C4-2B (cell line): ENCODE data around the gene GNAI2.

Experiments
- H3K27ac ChIP-seq: fragments of 450-650 bp; 2 replicates; pipeline ENCODE4 v1.5.1; 2017
- ZFX ChIP-seq: fragments of 450-650 bp; IDR thresholded peaks from 2 replicates; pipeline ENCODE4 v1.6.1; 2017
- TF ChIP-seq, protein P1 (sequence below): fragments of 450-650 bp; conservative IDR thresholded peaks from 2 replicates; pipeline ENCODE4 v1.5.1; 2017; ENCODE audit warnings: mild to moderate bottlenecking

GNAI2 gene

DNA sequence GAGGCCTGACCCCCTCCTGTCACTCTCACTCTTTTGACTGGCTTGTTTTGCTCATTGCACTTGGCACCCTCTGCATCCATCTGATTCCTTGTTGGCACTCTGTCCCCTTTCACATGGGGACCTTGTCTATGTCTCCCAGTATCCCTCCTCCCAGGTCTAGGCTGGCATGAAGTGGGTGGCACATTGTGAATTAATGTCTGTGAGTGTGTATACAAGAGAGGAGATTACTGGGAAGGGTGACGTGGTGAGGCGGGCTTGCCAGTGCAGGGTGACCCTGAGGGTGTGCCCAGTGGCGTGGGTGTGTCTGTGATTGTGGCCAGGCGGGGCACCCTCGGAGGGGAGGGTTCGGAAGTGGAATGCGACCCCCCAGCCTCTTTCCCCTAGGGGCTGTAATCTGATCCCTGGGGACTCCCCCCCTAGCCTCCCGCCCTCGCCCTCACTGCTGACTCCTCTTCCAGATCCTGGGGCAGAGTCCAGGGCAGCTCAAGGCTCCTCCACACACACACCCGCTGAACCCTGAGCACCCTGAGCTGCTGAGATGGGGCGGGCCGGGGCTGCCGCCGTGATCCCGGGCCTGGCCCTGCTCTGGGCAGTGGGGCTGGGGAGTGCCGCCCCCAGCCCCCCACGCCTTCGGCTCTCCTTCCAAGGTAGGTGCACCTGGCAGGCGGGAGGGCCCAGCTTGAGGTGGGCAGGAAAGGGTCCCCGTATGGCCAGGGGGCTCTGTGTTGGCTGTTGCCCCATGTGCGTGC is 32.9 kb downstream of the GNAI2 start, which contains the start of gene SEMA3B:
Gene SEMA3B (plus strand): TSS at position 445 of the 749 bp plus-strand sequence. CDS start 94 bp downstream, at position 539.
- H3K27ac ChIP-seq: peak within 1 kb of the TSS; percentile 41
- TF ChIP-seq, protein P1, sequence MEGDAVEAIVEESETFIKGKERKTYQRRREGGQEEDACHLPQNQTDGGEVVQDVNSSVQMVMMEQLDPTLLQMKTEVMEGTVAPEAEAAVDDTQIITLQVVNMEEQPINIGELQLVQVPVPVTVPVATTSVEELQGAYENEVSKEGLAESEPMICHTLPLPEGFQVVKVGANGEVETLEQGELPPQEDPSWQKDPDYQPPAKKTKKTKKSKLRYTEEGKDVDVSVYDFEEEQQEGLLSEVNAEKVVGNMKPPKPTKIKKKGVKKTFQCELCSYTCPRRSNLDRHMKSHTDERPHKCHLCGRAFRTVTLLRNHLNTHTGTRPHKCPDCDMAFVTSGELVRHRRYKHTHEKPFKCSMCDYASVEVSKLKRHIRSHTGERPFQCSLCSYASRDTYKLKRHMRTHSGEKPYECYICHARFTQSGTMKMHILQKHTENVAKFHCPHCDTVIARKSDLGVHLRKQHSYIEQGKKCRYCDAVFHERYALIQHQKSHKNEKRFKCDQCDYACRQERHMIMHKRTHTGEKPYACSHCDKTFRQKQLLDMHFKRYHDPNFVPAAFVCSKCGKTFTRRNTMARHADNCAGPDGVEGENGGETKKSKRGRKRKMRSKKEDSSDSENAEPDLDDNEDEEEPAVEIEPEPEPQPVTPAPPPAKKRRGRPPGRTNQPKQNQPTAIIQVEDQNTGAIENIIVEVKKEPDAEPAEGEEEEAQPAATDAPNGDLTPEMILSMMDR: no peak

DNA sequence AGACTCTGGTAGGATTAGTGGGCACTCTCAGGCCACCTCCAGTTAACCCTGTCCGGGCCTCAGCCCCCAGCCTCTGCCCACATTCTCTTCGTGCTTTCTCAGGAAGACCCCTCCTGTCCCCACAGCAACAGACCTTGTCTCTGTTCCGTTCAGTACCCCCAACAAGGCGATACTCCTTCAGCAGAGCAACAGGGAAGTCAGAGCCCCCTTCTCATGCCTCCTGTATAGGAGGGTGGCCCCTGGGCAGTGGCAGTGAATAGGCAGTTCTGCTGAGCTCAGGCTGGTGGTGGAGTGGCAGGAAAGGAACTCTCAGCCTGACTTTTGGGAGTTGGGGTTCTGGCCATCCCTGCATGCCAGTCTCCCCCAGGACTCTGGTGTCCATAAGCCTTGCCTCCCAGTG is 33.5 kb downstream of the GNAI2 start:
- peak overlapping the region; percentile 41; the same call in 1 of the 2 replicates for H3K27ac ChIP-seq
- TF ChIP-seq, protein P1: no peak
- no peak for TF ChIP-seq ZFX

DNA sequence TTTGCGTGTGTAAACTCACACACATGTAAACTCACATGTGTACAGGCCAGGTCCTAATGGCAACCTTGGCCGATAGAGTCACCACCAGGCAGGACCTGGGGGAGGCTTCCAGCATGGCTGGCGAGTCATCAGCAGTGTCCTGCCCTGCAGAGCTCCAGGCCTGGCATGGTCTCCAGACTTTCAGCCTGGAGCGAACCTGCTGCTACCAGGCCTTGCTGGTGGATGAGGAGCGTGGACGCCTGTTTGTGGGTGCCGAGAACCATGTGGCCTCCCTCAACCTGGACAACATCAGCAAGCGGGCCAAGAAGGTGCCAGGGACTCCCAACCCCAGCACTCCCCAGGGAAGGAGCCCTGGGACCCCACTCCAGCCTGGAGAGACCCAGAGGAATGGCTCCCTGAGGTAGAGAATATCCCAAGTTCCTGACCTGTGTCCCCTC is 34.0 kb downstream of the GNAI2 start:
- H3K27ac ChIP-seq: peak overlapping the region; percentile 41
- no peak for TF ChIP-seq ZFX
- TF ChIP-seq, protein P1: no peak

DNA sequence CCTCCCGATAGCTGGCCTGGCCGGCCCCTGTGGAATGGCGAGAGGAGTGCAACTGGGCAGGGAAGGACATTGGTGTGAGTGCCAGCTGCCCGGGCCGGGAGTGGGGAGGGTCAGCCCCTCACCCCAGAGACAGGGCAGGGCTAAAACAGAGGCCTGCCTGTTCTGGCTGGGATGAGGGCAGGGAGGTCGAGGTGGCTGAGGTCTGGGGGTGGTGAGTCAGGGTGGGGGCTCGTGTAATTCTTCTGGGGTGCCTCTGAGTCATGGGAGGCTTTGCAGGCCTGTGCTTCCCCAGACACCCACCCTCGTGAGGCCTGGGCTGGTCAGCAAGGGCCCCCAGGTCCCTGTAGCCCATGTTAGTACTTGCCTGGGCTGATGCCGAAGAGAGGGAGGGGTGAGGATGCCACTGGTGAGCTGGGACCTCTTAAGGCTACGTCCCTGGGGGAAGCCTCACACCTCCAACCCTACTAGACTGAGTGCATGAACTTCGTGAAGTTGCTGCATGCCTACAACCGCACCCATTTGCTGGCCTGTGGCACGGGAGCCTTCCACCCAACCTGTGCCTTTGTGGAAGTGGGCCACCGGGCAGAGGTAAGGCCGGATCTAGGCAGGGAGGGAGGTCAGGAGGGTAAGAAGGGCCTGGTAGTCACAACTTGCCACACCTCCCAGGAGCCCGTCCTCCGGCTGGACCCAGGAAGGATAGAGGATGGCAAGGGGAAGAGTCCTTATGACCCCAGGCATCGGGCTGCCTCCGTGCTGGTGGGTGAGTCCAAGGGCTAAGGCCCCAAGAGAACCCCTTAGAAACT is 34.6 kb downstream of the GNAI2 start:
- no peak for TF ChIP-seq ZFX
- TF ChIP-seq, protein P1: no peak
- peak overlapping the region; percentile 41 for H3K27ac ChIP-seq

DNA sequence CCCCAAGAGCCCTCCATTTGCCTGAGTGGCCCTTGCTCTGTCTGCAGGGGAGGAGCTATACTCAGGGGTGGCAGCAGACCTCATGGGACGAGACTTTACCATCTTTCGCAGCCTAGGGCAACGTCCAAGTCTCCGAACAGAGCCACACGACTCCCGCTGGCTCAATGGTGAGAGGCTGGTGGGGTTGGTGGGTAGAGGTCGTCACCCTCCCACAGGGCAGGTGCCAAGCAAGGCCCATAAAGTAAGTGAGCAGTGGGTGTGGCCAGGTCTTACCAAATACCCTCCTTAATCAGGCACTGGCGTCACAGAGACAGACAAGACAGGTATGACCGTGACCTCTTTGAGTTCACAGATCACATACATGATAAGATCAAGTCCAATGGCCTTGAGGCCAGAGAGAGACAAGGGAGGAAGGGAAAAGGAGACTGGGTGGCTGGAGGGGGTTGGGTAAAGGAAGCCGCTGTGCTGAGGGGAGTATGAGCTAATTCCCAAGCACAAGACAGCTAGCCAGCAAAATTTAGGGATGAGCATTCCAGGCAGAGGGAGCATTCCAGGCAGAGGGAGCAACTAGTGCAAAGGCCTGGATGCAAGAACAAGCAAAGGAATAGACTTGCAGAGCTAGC is 35.4 kb downstream of the GNAI2 start:
- TF ChIP-seq, protein P1: no peak
- no peak for TF ChIP-seq ZFX
- peak overlapping the region; percentile 41 for H3K27ac ChIP-seq

DNA sequence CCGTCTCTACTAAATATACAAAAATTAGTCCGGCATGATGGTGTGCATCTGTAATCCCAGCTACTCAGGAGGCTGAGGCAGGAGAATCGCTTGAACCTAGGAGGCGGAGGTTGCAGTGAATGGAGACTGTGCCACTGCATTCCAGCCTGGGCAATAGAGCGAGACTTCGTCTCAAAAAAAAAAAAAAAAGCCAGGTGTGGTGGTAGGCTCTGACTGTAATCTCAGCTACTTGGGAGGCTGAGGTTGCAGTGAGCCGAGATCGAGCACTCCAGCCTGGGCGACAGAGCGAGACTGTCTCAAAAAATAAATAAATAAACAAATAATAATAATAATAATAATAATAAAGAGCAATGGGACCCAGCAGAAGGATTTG is 36.5 kb downstream of the GNAI2 start:
- H3K27ac ChIP-seq: peak overlapping the region; percentile 41

DNA sequence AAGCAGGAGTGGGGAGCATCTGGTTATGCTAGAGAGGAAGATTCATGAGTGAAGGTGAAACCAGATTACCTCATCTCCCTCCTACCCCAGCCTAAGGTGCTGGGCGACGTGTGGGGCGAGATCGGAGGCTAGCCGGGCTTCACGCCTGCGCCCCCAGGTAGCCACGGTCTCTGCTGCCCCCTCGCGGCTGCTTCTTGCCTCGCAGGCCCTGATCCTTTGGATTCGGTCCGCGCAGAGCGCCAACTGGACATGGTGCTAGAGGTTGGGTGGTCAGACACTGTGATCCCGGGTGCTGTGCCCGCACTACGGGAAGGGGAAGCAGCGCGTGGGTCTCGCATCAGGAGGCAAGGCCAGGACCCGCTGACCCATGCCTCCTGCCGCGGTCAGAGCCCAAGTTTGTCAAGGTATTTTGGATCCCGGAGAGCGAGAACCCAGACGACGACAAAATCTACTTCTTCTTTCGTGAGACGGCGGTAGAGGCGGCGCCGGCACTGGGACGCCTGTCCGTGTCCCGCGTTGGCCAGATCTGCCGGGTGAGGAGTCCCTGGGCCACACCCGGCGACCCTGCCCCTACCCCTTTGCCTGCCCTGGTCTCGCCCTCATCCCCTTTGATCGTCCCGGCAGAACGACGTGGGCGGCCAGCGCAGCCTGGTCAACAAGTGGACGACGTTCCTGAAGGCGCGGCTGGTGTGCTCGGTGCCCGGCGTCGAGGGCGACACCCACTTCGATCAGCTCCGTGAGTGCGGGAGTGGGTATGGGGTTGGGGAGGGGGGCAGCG is 37.1 kb downstream of the GNAI2 start:
- H3K27ac ChIP-seq: peak overlapping the region; percentile 23
- TF ChIP-seq, protein P1: peak; percentile 87
- TF ChIP-seq ZFX: no peak
